ENCODE measurements around the gene RMDN2. TPM values are rescaled to one million over a fixed set of nuclear protein-coding genes. Genes with fewer than 3 reads are reported as not detected.

RMDN2 gene
- total and polyA plus RNA-seq, 10 of the 15 experiments (the other 5 are each of a cell fraction or from before 2014, with no cell fraction given), result 2.6 to 12.4 (median 9.2) TPM

GRCh38 chr2:37923308-37924055, 1.6 kb upstream of the RMDN2 start (continued):
- TF ChIP-seq ZBTB33 (IDR thresholded peaks at IDR 0.05), result no peak
- no peak for TF ChIP-seq BCLAF1 (IDR thresholded peaks at IDR 0.05)
- no peak for TF ChIP-seq SUPT20H (IDR thresholded peaks at IDR 0.05; ENCODE audit: borderline replicate concordance, control insufficient read depth, low read depth, low read length)
- TF ChIP-seq USF1 (IDR thresholded peaks at IDR 0.05; ENCODE audit: borderline replicate concordance, extremely low read length, insufficient read depth, low read depth, low read length), result no peak
